OCI-LY7 (cell line): ENCODE data around the gene ABCC9. TPM values are rescaled to one million over a fixed set of nuclear protein-coding genes. Genes with fewer than 3 reads are reported as not detected.

Experiments used
- BruUV-seq: library from RNA; stranded (reverse); fragments of 400-500 nt; replicated peaks from 2 replicates; lab custom pipeline; 2021; lab: Mats Ljungman, UMichigan
- CTCF ChIA-PET: fragments of 300-600 bp; sonication (Branson Sonifier 250); formaldehyde crosslinking; loops from one replicate; lab custom pipeline; 2022; ENCODE audit warnings: antibody characterized with exemption; ENCODE audit not compliant: unreplicated experiment; lab: Charles Lee
- POLR2A ChIA-PET: fragments of 300-600 bp; sonication (Branson Sonifier 250); formaldehyde crosslinking; loops from one replicate; lab custom pipeline; 2022; ENCODE audit warnings: antibody characterized with exemption; lab: Charles Lee
- DNase-seq: peaks from one replicate; pipeline ENCODE4 v3.0.0-alpha.2; 2015; ENCODE audit warnings: low spot score
- H2AFZ ChIP-seq: fragments of 200-600 bp; sonication (generic), shearing (Covaris generic); 2 replicates; pipeline ENCODE4 v1.6.1; 2014; ENCODE audit warnings: mild to moderate bottlenecking, antibody characterized with exemption, low read length, moderate library complexity
- H3K27ac ChIP-seq: fragments of 200-600 bp; sonication (generic); 2 replicates; pipeline ENCODE4 v1.5.1; 2014; ENCODE audit warnings: mixed run types, low read depth, mild to moderate bottlenecking, moderate library complexity, low read length, inconsistent platforms; ENCODE audit not compliant: poor library complexity, severe bottlenecking
- H3K36me3 ChIP-seq: fragments of 200-600 bp; sonication (generic); 2 replicates; pipeline ENCODE4 v1.6.1; 2014; ENCODE audit warnings: mild to moderate bottlenecking, antibody characterized with exemption, low read length, moderate library complexity, mixed read lengths; ENCODE audit not compliant: insufficient read depth
- H3K4me1 ChIP-seq: fragments of 200-600 bp; sonication (generic); 2 replicates; pipeline ENCODE4 v1.5.1; 2014; ENCODE audit warnings: mild to moderate bottlenecking, low read length; ENCODE audit not compliant: insufficient read depth, poor library complexity, severe bottlenecking
- H3K4me2 ChIP-seq: fragments of 200-600 bp; sonication (generic); 2 replicates; pipeline ENCODE4 v1.6.1; 2014; ENCODE audit warnings: mild to moderate bottlenecking, low read length
- H3K4me3 ChIP-seq: fragments of 200-600 bp; sonication (generic); 2 replicates; pipeline ENCODE4 v1.5.1; 2014; ENCODE audit warnings: mild to moderate bottlenecking, low read depth, low read length; ENCODE audit not compliant: poor library complexity, severe bottlenecking
- H3K79me2 ChIP-seq: fragments of 200-600 bp; sonication (generic); 2 replicates; pipeline ENCODE4 v1.6.1; 2016; ENCODE audit warnings: low read depth, mild to moderate bottlenecking, low read length, moderate library complexity, mixed read lengths; ENCODE audit not compliant: insufficient read depth
- H3K9me2 ChIP-seq: fragments of 200-600 bp; sonication (generic); 2 replicates; pipeline ENCODE4 v1.6.1; 2016; ENCODE audit warnings: mild to moderate bottlenecking, low read length, mixed read lengths; ENCODE audit not compliant: insufficient read depth
- H3K9me3 ChIP-seq: fragments of 200-600 bp; sonication (generic); 2 replicates; pipeline ENCODE4 v1.6.1; 2014; ENCODE audit warnings: mild to moderate bottlenecking, mixed run types, low read length, mixed read lengths
- H4K20me1 ChIP-seq: fragments of 200-600 bp; sonication (generic); 2 replicates; pipeline ENCODE4 v1.6.1; 2014; ENCODE audit warnings: mild to moderate bottlenecking, antibody characterized with exemption, low read length, moderate library complexity, mixed read lengths; ENCODE audit not compliant: insufficient read depth
- CTCF ChIP-seq: fragments of 200-600 bp; sonication (generic); conservative IDR thresholded peaks from 2 replicates; pipeline ENCODE4 v1.5.1; 2014; ENCODE audit warnings: mild to moderate bottlenecking, antibody characterized with exemption, low read length, moderate library complexity, mixed read lengths
- EZH2phosphoT487 ChIP-seq: fragments of 200-600 bp; sonication (generic); IDR thresholded peaks from 2 replicates; pipeline ENCODE4 v1.6.1; 2018; ENCODE audit warnings: low read depth, borderline replicate concordance, mild to moderate bottlenecking, mixed run types, antibody characterized with exemption, low read length, moderate library complexity, mixed read lengths
- intact Hi-C: fragments of 100-400 bp; cut with micrococcal nuclease; formaldehyde crosslinking; loops from one replicate; pipeline ENCODE4 v1.10.0; 2022; ENCODE audit not compliant: unreplicated experiment
- total RNA-seq, 2 experiments: library from RNA; depleted of rRNA in 1 of 2; stranded (reverse); fragments of >200 nt in 1 of 2; shearing (Covaris generic) in 1 of 2; gene quantifications; 2 replicates each; pipeline ENCODE4 v1.2.3, GENCODE V29; 2014 to 2022

Gene ABCC9
- total RNA-seq, 2 experiments from 2014 or later = not detected

GRCh38 chr12:21971344-21971743, 30.1 kb upstream of the ABCC9 start:
- Histone ChIP-seq H3K79me2 (no peaks in the 10 kb centered on the region), H3K27ac (no peak overlapping the region), H3K4me1 (no peaks in the 10 kb centered on the region), H4K20me1 (no peaks in the 10 kb centered on the region), H3K9me3 (no peaks in the 10 kb centered on the region), H3K4me2 (no peak overlapping the region), H3K4me3 (no peak overlapping the region), H3K9me2 (no peaks in the 10 kb centered on the region), H3K36me3 (no peaks in the 10 kb centered on the region), H2AFZ (no peak overlapping the region)
- no peak for TF ChIP-seq EZH2phosphoT487
- TF ChIP-seq CTCF = no peak
- intact Hi-C loops = no loop called here
- ChIA-PET POLR2A (interaction anchor here (0.5 to 0.6 kb wide), 2 partner anchors 58 to 716 kb away, joined by 3 read pairs; no protein-coding TSS in a partner anchor), CTCF (no interaction called here)
- no peak for DNase-seq
- no TSS peak for BruUV-seq

GRCh38 chr12:21962821-21963220, 21.6 kb upstream of the ABCC9 start:
- Histone ChIP-seq H3K4me2 (no peak overlapping the region), H3K79me2 (no peaks in the 10 kb centered on the region), H3K4me3 (no peak overlapping the region), H3K36me3 (no peaks in the 10 kb centered on the region), H3K9me3 (no peaks in the 10 kb centered on the region), H3K4me1 (no peaks in the 10 kb centered on the region), H3K27ac (no peak overlapping the region), H2AFZ (no peak overlapping the region), H3K9me2 (no peaks in the 10 kb centered on the region), H4K20me1 (no peaks in the 10 kb centered on the region)
- intact Hi-C loops = no loop called here
- no peak for DNase-seq
- no TSS peak for BruUV-seq
- no peak for TF ChIP-seq CTCF
- TF ChIP-seq EZH2phosphoT487 = no peak
- ChIA-PET CTCF (no interaction called here), POLR2A (no interaction called here)

- intact Hi-C loops = no loop called here
- no peaks in the 10 kb centered on the region for H4K20me1 ChIP-seq
- TF ChIP-seq CTCF = no peak
- TF ChIP-seq EZH2phosphoT487 = no peak
- CTCF ChIA-PET = interaction anchor here (0.7 kb wide), 1 partner anchor 99 kb away, joined by 3 read pairs; no protein-coding TSS in a partner anchor
- no peak overlapping the region for H2AFZ ChIP-seq
- no peak overlapping the region for H3K27ac ChIP-seq
- H3K4me2 ChIP-seq = no peak overlapping the region
- H3K36me3 ChIP-seq = no peaks in the 10 kb centered on the region
- no peaks in the 10 kb centered on the region for H3K4me1 ChIP-seq
- POLR2A ChIA-PET = no interaction called here
- H3K4me3 ChIP-seq = no peak overlapping the region
- no peaks in the 10 kb centered on the region for H3K9me3 ChIP-seq
- H3K79me2 ChIP-seq = no peaks in the 10 kb centered on the region
- DNase-seq = no peak
- no TSS peak for BruUV-seq
- no peaks in the 10 kb centered on the region for H3K9me2 ChIP-seq
These were observed 21.0 kb upstream of the ABCC9 start for GRCh38 chr12:21962236-21962635.
